Liver (tissue), 9 donors: ENCODE results near the gene MAP2K7. TPM values are rescaled to one million over a fixed set of nuclear protein-coding genes. Genes with fewer than 3 reads are reported as not detected.

ENCODE experiments used
- DNase-seq: peaks from one replicate; pipeline ENCODE4 v3.0.0-alpha.2; 2017; ENCODE audit warnings: low spot score
- H3K27ac ChIP-seq, 2 donors: one replicate each; pipeline ENCODE4 v1.7.0; 2013; ENCODE audit warnings: inconsistent platforms in 2 of 2, low read length in 2 of 2, control low read depth in 1 of 2, low read depth in 1 of 2, mild to moderate bottlenecking in 1 of 2
- H3K27me3 ChIP-seq, 4 donors: one replicate each; pipeline versions ENCODE4 v1.6.1 to v1.7.0; 2013; ENCODE audit warnings: low read length in 3 of 4, inconsistent platforms in 1 of 4, mild to moderate bottlenecking in 1 of 4, moderate library complexity in 1 of 4; ENCODE audit not compliant: control insufficient read depth in 4 of 4, insufficient read depth in 4 of 4
- H3K36me3 ChIP-seq, 4 donors: one replicate each; pipeline versions ENCODE4 v1.6.1 to v1.7.0; 2013; ENCODE audit warnings: low read length in 3 of 4, mild to moderate bottlenecking in 3 of 4, low read depth in 1 of 4, moderate library complexity in 1 of 4; ENCODE audit not compliant: control insufficient read depth in 4 of 4, insufficient read depth in 3 of 4
- H3K4me1 ChIP-seq, 4 donors: one replicate each; pipeline versions ENCODE4 v1.6.1 to v1.7.0; 2013; ENCODE audit warnings: low read length in 3 of 4, mild to moderate bottlenecking in 3 of 4, moderate library complexity in 1 of 4; ENCODE audit not compliant: control insufficient read depth in 4 of 4, insufficient read depth in 4 of 4
- H3K4me3 ChIP-seq, 3 donors: one replicate each; pipeline versions ENCODE4 v1.6.1 to v1.7.0; 2013; ENCODE audit warnings: low read length in 3 of 3, control low read depth in 1 of 3, low read depth in 1 of 3, mild to moderate bottlenecking in 1 of 3
- H3K9ac ChIP-seq, 2 donors: one replicate each; pipeline ENCODE4 v1.7.0; 2013; ENCODE audit warnings: low read length in 2 of 2, mild to moderate bottlenecking in 2 of 2, moderate library complexity in 2 of 2, control low read depth in 1 of 2, low read depth in 1 of 2
- H3K9me3 ChIP-seq, 4 donors: one replicate each; pipeline versions ENCODE4 v1.6.1 to v1.7.0; 2013; ENCODE audit warnings: low read length in 3 of 4; ENCODE audit not compliant: control insufficient read depth in 4 of 4
- ATF3 ChIP-seq: IDR thresholded peaks from 2 replicates; pipeline ENCODE4 v1.6.1; 2016; ENCODE audit warnings: antibody characterized with exemption
- EGR1 ChIP-seq, 2 donors: IDR thresholded peaks; 2 replicates each; pipeline ENCODE4 v1.6.1; 2016 to 2018; ENCODE audit warnings: antibody characterized with exemption in 2 of 2, low read depth in 2 of 2
- FOXA1 ChIP-seq: IDR thresholded peaks from 2 replicates; pipeline ENCODE4 v1.6.1; 2016; ENCODE audit warnings: antibody characterized with exemption
- FOXA2 ChIP-seq: IDR thresholded peaks from 2 replicates; pipeline ENCODE4 v1.6.1; 2016; ENCODE audit warnings: antibody characterized with exemption
- GABPA ChIP-seq, 2 donors: IDR thresholded peaks in 1 of 2; conservative IDR thresholded peaks in 1 of 2; 2 replicates each; pipeline ENCODE4 v1.6.1; 2016; ENCODE audit warnings: antibody characterized with exemption in 2 of 2, mild to moderate bottlenecking in 1 of 2, moderate library complexity in 1 of 2
- HNF4A ChIP-seq, 2 donors: conservative IDR thresholded peaks; 2 replicates each; pipeline ENCODE4 v1.6.1; 2016; ENCODE audit warnings: antibody characterized with exemption in 2 of 2, mild to moderate bottlenecking in 2 of 2
- HNF4G ChIP-seq: IDR thresholded peaks from 2 replicates; pipeline ENCODE4 v1.6.1; 2016; ENCODE audit warnings: antibody characterized with exemption
- JUND ChIP-seq, 2 donors: IDR thresholded peaks; 2 replicates each; pipeline ENCODE4 v1.6.1; 2016; ENCODE audit warnings: antibody characterized with exemption in 2 of 2
- NR2F2 ChIP-seq: IDR thresholded peaks from 2 replicates; pipeline ENCODE4 v1.6.1; 2016; ENCODE audit warnings: antibody characterized with exemption
- RAD21 ChIP-seq, 2 donors: IDR thresholded peaks; 2 replicates each; pipeline ENCODE4 v1.6.1; 2016; ENCODE audit warnings: antibody characterized with exemption in 2 of 2, mild to moderate bottlenecking in 2 of 2
- RXRA ChIP-seq, 2 donors: IDR thresholded peaks; 2 replicates each; pipeline ENCODE4 v1.6.1; 2017 to 2018; ENCODE audit warnings: antibody characterized with exemption in 2 of 2, mild to moderate bottlenecking in 1 of 2
- SP1 ChIP-seq: IDR thresholded peaks from 2 replicates; pipeline ENCODE4 v1.6.1; 2018; ENCODE audit warnings: antibody characterized with exemption, mild to moderate bottlenecking
- TAF1 ChIP-seq: conservative IDR thresholded peaks from 2 replicates; pipeline ENCODE4 v1.6.1; 2016; ENCODE audit warnings: antibody characterized with exemption, mild to moderate bottlenecking
- YY1 ChIP-seq: IDR thresholded peaks from 2 replicates; pipeline ENCODE4 v1.6.1; 2016; ENCODE audit warnings: antibody characterized with exemption, mild to moderate bottlenecking
- ZBTB33 ChIP-seq: IDR thresholded peaks from 2 replicates; pipeline ENCODE4 v1.6.1; 2016; ENCODE audit warnings: antibody characterized with exemption
- WGBS: extraction: QIAGEN DNeasy Blood & Tissue Kit; methylation state at CpG from one replicate; pipeline ENCODE4 v1.1.7; 2013; 5-methylcytosine and 5-hydroxymethylcytosine counted together
- polyA plus RNA-seq, 2 donors: library from polyadenylated mRNA; stranded (reverse) in 1 of 2; unstranded in 1 of 2; fragments of 200-250 nt in 1 of 2; fragments of >200 nt in 1 of 2; fragmentation: Nextera tagmentation in 1 of 2; extraction: Ambion mirVana in 1 of 2; gene quantifications; one replicate each; pipeline versions ENCODE4 v1.2.1 to v1.2.3, GENCODE V29; 2013 to 2015
- total RNA-seq, 2 donors: library from RNA; depleted of rRNA; stranded (reverse); fragments of >200 nt; gene quantifications; one replicate each; pipeline ENCODE4 v1.2.3, GENCODE V29; 2014
- TF ChIP-seq, protein P1 (sequence below): IDR thresholded peaks from 2 replicates; pipeline ENCODE4 v1.6.1; 2016; ENCODE audit warnings: antibody characterized with exemption, mild to moderate bottlenecking
- TF ChIP-seq, protein P2 (sequence below): fragments of 150-350 bp; IDR thresholded peaks from 2 replicates; pipeline ENCODE4 v1.5.1; 2017; ENCODE audit warnings: improper control_type of control experiment, low read depth, low read length; ENCODE audit not compliant: missing input control
- TF ChIP-seq, protein P3 (sequence below): IDR thresholded peaks from 2 replicates; pipeline ENCODE4 v1.6.1; 2016; ENCODE audit warnings: antibody characterized with exemption
- donor health status: healthy.
- donor health status: healthy.
- donor health status: healthy.
- donor health status: healthy.
- donor health status: healthy.

Gene MAP2K7
- total and polyA plus RNA-seq, 4 donors, result 3.0 to 11.7 (median 9.5) TPM

- peaks cover 0 to 13% (median 6%) of the 10 kb centered on the region in 4 donors for H3K4me1 ChIP-seq
- WGBS, result 92% methylated on average over 8 of the region's 8 CpGs
- no peaks in the 10 kb centered on the region for H3K36me3 ChIP-seq
- no peak overlapping the region for H3K9ac ChIP-seq
- no peak overlapping the region for H3K27ac ChIP-seq
- no peaks in the 10 kb centered on the region for H3K27me3 ChIP-seq
- H3K9me3 ChIP-seq, result no peaks in the 10 kb centered on the region
- DNase-seq, result no peak
- no peak overlapping the region for H3K4me3 ChIP-seq
- no peak for TF ChIP-seq RAD21 (IDR thresholded peaks at IDR 0.05)
- no peak for TF ChIP-seq JUND (IDR thresholded peaks at IDR 0.05)
- TF ChIP-seq GABPA (IDR thresholded peaks at IDR 0.05 in 1 of 2, conservative IDR thresholded peaks at IDR 0.05 in 1 of 2), result no peak
- no peak for TF ChIP-seq SP1
- TF ChIP-seq YY1, result no peak
- no peak for TF ChIP-seq NR2F2
- TF ChIP-seq EGR1 (IDR thresholded peaks at IDR 0.05; ENCODE audit: low read depth in 2 of 2), result no peak
- no peak for TF ChIP-seq HNF4A (conservative IDR thresholded peaks at IDR 0.05)
- TF ChIP-seq ATF3, result no peak
- no peak for TF ChIP-seq FOXA2
- TF ChIP-seq, protein P1, sequence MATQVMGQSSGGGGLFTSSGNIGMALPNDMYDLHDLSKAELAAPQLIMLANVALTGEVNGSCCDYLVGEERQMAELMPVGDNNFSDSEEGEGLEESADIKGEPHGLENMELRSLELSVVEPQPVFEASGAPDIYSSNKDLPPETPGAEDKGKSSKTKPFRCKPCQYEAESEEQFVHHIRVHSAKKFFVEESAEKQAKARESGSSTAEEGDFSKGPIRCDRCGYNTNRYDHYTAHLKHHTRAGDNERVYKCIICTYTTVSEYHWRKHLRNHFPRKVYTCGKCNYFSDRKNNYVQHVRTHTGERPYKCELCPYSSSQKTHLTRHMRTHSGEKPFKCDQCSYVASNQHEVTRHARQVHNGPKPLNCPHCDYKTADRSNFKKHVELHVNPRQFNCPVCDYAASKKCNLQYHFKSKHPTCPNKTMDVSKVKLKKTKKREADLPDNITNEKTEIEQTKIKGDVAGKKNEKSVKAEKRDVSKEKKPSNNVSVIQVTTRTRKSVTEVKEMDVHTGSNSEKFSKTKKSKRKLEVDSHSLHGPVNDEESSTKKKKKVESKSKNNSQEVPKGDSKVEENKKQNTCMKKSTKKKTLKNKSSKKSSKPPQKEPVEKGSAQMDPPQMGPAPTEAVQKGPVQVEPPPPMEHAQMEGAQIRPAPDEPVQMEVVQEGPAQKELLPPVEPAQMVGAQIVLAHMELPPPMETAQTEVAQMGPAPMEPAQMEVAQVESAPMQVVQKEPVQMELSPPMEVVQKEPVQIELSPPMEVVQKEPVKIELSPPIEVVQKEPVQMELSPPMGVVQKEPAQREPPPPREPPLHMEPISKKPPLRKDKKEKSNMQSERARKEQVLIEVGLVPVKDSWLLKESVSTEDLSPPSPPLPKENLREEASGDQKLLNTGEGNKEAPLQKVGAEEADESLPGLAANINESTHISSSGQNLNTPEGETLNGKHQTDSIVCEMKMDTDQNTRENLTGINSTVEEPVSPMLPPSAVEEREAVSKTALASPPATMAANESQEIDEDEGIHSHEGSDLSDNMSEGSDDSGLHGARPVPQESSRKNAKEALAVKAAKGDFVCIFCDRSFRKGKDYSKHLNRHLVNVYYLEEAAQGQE, result no peak
- no peak for TF ChIP-seq ZBTB33
- TF ChIP-seq, protein P2, sequence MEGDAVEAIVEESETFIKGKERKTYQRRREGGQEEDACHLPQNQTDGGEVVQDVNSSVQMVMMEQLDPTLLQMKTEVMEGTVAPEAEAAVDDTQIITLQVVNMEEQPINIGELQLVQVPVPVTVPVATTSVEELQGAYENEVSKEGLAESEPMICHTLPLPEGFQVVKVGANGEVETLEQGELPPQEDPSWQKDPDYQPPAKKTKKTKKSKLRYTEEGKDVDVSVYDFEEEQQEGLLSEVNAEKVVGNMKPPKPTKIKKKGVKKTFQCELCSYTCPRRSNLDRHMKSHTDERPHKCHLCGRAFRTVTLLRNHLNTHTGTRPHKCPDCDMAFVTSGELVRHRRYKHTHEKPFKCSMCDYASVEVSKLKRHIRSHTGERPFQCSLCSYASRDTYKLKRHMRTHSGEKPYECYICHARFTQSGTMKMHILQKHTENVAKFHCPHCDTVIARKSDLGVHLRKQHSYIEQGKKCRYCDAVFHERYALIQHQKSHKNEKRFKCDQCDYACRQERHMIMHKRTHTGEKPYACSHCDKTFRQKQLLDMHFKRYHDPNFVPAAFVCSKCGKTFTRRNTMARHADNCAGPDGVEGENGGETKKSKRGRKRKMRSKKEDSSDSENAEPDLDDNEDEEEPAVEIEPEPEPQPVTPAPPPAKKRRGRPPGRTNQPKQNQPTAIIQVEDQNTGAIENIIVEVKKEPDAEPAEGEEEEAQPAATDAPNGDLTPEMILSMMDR, result no peak
- no peak for TF ChIP-seq FOXA1
- TF ChIP-seq RXRA (IDR thresholded peaks at IDR 0.05), result no peak
- no peak for TF ChIP-seq TAF1
- no peak for TF ChIP-seq HNF4G
- TF ChIP-seq, protein P3, sequence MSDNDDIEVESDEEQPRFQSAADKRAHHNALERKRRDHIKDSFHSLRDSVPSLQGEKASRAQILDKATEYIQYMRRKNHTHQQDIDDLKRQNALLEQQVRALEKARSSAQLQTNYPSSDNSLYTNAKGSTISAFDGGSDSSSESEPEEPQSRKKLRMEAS, result no peak
Measured at GRCh38 chr19:7885818-7886217, 17.9 kb upstream of the MAP2K7 start.
